ENCODE results near the gene TSC2. TPM values are rescaled to one million over a fixed set of nuclear protein-coding genes. Genes with fewer than 3 reads are reported as not detected.

TSC2 gene
- total and polyA plus RNA-seq, 2 donors (not counting 1 experiment from before 2014, with no cell fraction given): 24.5 to 46.6 TPM

DNA sequence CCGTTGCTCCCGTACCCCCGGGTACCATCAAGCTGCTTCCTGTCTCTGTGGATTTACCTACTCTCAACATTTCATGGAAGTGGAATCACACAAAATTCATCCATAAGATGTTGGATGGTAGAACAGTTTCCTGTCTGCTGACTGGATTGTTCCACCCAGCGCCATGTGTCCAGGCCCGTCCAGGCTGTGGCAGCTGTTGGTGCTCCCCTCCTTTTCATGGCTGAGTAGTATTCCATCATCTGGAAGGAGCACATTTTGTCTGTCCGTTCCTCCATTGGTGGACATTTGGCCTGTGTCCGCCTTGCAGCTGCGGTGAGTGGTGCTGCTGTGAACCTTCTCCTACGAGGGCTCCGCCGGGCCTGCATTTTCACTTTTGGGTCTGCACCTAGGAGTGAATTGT lies 18.4 kb downstream of the TSC2 start:
- H3K79me2 ChIP-seq (ENCODE audit: control insufficient read depth, insufficient read depth, low read length): no peaks in the 10 kb centered on the region
- H3K9ac ChIP-seq (ENCODE audit: insufficient read depth, low read length): no peak overlapping the region
- H3K4me3 ChIP-seq (replicated peaks in 1 of 4; ENCODE audit: control extremely low read depth in 1 of 4, insufficient read depth in 1 of 4, low read depth in 3 of 4, low read length in 4 of 4): no peak overlapping the region
- TF ChIP-seq, protein P1, sequence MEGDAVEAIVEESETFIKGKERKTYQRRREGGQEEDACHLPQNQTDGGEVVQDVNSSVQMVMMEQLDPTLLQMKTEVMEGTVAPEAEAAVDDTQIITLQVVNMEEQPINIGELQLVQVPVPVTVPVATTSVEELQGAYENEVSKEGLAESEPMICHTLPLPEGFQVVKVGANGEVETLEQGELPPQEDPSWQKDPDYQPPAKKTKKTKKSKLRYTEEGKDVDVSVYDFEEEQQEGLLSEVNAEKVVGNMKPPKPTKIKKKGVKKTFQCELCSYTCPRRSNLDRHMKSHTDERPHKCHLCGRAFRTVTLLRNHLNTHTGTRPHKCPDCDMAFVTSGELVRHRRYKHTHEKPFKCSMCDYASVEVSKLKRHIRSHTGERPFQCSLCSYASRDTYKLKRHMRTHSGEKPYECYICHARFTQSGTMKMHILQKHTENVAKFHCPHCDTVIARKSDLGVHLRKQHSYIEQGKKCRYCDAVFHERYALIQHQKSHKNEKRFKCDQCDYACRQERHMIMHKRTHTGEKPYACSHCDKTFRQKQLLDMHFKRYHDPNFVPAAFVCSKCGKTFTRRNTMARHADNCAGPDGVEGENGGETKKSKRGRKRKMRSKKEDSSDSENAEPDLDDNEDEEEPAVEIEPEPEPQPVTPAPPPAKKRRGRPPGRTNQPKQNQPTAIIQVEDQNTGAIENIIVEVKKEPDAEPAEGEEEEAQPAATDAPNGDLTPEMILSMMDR (conservative IDR thresholded peaks at IDR 0.05 in 1 of 2, IDR thresholded peaks at IDR 0.05 in 1 of 2; ENCODE audit: low read depth in 1 of 2, low read length in 2 of 2): no peak
- TF ChIP-seq EZH2 (IDR thresholded peaks at IDR 0.05; ENCODE audit: low read length, missing control alignments): no peak
- no peaks in the 10 kb centered on the region for H4K20me1 ChIP-seq (ENCODE audit: control insufficient read depth, extremely low read depth, insufficient read depth, low read length)
- H3K36me3 ChIP-seq (ENCODE audit: control insufficient read depth, insufficient read depth, low read length): peaks cover 31% of the 10 kb centered on the region
- no peak overlapping the region for H3K4me2 ChIP-seq (ENCODE audit: extremely low read depth, insufficient read depth, low read length)
- no peaks in the 10 kb centered on the region for H3K9me3 ChIP-seq (ENCODE audit: control insufficient read depth, insufficient read depth, low read depth, low read length)
- DNase-seq (ENCODE audit: low read depth in 2 of 2): no peak
- no peaks in the 10 kb centered on the region for H3K27me3 ChIP-seq (ENCODE audit: control insufficient read depth, insufficient read depth, low read length)
- no peak overlapping the region for H3K27ac ChIP-seq (ENCODE audit: insufficient read depth, low read length)
- no peaks in the 10 kb centered on the region for H3K4me1 ChIP-seq (ENCODE audit: control insufficient read depth, extremely low read depth, insufficient read depth, low read length)
- H2AFZ ChIP-seq (ENCODE audit: low read length): no peak overlapping the region

DNA sequence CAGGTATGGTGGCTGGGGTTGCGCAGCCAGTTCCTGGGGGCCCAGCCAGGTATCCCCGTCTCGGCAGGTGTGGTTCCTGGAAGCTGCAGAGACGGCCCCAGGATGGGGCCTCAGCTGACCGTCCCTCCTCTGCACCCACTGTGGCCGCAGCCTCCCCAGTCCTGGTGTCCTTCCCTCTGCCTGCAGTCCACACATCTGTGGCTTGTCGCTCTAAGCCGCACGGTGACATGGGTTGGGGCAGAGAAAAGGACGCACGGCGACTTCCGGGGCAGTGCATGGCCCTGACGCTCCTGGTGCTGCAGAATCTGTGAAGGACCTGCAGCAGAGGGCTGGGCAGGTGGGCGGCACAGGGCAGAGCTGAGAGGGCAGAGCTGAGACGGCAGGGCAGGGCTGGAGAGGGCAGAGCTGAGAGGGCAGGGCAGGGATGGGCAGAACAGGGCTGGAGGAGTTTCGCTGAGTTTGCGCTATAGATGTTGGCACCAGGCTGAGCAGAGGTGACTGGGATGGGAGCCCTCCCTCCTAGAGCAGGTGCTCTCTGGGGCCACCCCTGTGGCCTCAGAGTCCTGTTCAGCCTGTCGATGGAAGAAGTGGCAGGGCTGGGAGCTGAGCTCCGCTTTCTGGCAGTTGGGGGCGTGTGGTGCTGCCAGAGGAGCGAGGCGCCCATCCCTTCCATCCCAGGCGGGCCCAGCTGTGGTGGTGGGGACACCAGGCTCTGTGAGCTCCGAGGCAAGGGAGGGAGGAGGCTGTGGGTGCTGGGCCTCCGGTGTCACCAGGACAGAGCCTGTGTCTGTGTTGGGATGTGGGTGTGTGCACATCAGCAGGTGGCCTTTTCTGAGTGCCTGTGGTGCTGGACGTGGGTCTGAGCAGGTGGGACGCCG lies 23.0 kb downstream of the TSC2 start:
- Histone ChIP-seq H3K36me3 (ENCODE audit: control insufficient read depth, insufficient read depth, low read length) (peaks cover 40% of the 10 kb centered on the region), H3K27ac (ENCODE audit: insufficient read depth, low read length) (no peak overlapping the region), H3K9me3 (ENCODE audit: control insufficient read depth, insufficient read depth, low read depth, low read length) (no peaks in the 10 kb centered on the region), H3K27me3 (ENCODE audit: control insufficient read depth, insufficient read depth, low read length) (no peaks in the 10 kb centered on the region), H2AFZ (ENCODE audit: low read length) (no peak overlapping the region), H3K4me2 (ENCODE audit: extremely low read depth, insufficient read depth, low read length) (no peak overlapping the region), H3K79me2 (ENCODE audit: control insufficient read depth, insufficient read depth, low read length) (no peaks in the 10 kb centered on the region), H4K20me1 (ENCODE audit: control insufficient read depth, extremely low read depth, insufficient read depth, low read length) (no peaks in the 10 kb centered on the region), H3K4me1 (ENCODE audit: control insufficient read depth, extremely low read depth, insufficient read depth, low read length) (no peaks in the 10 kb centered on the region), H3K9ac (ENCODE audit: insufficient read depth, low read length) (no peak overlapping the region), H3K4me3 (replicated peaks in 1 of 4; ENCODE audit: control extremely low read depth in 1 of 4, insufficient read depth in 1 of 4, low read depth in 3 of 4, low read length in 4 of 4) (no peak overlapping the region)
- no peak for DNase-seq (ENCODE audit: low read depth in 2 of 2)
- TF ChIP-seq EZH2 (IDR thresholded peaks at IDR 0.05; ENCODE audit: low read length, missing control alignments): no peak
- TF ChIP-seq, protein P1 (conservative IDR thresholded peaks at IDR 0.05 in 1 of 2, IDR thresholded peaks at IDR 0.05 in 1 of 2; ENCODE audit: low read depth in 1 of 2, low read length in 2 of 2): no peak

DNA sequence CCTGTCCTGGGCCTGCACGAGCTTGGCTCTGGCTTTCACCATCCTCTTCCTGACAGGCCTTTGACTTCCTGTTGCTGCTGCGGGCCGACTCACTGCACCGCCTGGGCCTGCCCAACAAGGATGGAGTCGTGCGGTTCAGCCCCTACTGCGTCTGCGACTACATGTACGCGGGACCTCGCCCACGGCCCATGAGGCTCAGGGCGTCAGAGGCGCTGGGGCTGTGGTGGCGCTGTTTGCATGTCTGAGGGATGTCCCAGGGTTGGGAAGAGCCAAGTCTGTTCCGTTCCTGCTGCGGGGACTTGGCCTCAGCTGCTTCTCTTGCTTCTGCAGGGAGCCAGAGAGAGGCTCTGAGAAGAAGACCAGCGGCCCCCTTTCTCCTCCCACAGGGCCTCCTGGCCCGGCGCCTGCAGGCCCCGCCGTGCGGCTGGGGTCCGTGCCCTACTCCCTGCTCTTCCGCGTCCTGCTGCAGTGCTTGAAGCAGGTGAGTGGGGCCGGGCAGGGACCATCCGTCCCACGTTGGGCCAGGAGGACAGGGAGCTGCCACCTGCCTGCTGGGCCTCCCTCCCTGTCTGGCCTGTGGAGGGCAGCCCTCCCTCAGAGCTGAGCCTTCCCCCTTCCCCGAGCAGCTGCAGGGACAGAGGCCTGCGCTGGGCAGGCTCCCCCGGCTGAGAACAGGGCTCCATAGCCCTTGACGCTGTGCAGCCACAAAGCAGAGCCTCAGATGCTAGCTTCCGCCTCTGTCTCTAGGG lies 23.8 kb downstream of the TSC2 start:
- H3K27ac ChIP-seq (ENCODE audit: insufficient read depth, low read length): no peak overlapping the region
- peaks cover 38% of the 10 kb centered on the region for H3K36me3 ChIP-seq (ENCODE audit: control insufficient read depth, insufficient read depth, low read length)
- no peaks in the 10 kb centered on the region for H4K20me1 ChIP-seq (ENCODE audit: control insufficient read depth, extremely low read depth, insufficient read depth, low read length)
- no peak for TF ChIP-seq EZH2 (IDR thresholded peaks at IDR 0.05; ENCODE audit: low read length, missing control alignments)
- TF ChIP-seq, protein P1 (conservative IDR thresholded peaks at IDR 0.05 in 1 of 2, IDR thresholded peaks at IDR 0.05 in 1 of 2; ENCODE audit: low read depth in 1 of 2, low read length in 2 of 2): no peak
- no peak for DNase-seq (ENCODE audit: low read depth in 2 of 2)
- H3K4me2 ChIP-seq (ENCODE audit: extremely low read depth, insufficient read depth, low read length): no peak overlapping the region
- no peaks in the 10 kb centered on the region for H3K4me1 ChIP-seq (ENCODE audit: control insufficient read depth, extremely low read depth, insufficient read depth, low read length)
- H3K27me3 ChIP-seq (ENCODE audit: control insufficient read depth, insufficient read depth, low read length): no peaks in the 10 kb centered on the region
- no peaks in the 10 kb centered on the region for H3K9me3 ChIP-seq (ENCODE audit: control insufficient read depth, insufficient read depth, low read depth, low read length)
- no peaks in the 10 kb centered on the region for H3K79me2 ChIP-seq (ENCODE audit: control insufficient read depth, insufficient read depth, low read length)
- H3K9ac ChIP-seq (ENCODE audit: insufficient read depth, low read length): no peak overlapping the region
- no peak overlapping the region for H3K4me3 ChIP-seq (replicated peaks in 1 of 4; ENCODE audit: control extremely low read depth in 1 of 4, insufficient read depth in 1 of 4, low read depth in 3 of 4, low read length in 4 of 4)
- no peak overlapping the region for H2AFZ ChIP-seq (ENCODE audit: low read length)
